ENCODE measurements around the gene TEX14.

DNA sequence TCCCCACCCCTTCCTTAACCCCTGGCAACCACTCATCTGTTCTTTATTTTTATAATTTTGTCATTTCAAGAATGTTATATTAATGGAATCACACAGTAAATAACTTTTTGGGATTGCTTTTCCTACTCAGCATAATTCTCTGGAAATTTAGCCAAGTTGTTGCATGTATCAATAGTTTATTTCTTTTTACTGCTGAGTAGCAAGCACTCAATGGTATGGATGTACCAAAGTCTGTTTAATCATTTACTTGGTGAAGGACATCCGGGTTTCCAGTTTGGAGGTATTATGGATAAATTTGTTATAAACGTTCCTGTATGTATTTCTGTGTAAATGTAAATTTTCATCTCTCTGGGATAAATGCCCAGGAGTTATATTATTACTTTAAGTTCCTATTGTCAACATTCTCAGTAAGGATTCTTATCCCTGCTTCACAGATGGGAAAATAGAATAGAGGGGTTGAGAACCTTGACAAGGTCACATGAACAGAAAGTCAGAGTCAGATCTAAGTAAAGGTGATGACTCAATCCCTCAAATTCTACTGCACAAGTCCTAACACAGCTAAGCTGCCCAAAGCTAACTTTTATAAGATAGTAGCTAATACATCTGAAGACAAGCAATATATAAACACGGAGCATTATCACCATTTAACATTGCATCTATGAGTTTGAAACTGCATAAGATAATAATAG is 115.0 kb downstream of the TEX14 start:
- TF ChIP-seq, protein P1, sequence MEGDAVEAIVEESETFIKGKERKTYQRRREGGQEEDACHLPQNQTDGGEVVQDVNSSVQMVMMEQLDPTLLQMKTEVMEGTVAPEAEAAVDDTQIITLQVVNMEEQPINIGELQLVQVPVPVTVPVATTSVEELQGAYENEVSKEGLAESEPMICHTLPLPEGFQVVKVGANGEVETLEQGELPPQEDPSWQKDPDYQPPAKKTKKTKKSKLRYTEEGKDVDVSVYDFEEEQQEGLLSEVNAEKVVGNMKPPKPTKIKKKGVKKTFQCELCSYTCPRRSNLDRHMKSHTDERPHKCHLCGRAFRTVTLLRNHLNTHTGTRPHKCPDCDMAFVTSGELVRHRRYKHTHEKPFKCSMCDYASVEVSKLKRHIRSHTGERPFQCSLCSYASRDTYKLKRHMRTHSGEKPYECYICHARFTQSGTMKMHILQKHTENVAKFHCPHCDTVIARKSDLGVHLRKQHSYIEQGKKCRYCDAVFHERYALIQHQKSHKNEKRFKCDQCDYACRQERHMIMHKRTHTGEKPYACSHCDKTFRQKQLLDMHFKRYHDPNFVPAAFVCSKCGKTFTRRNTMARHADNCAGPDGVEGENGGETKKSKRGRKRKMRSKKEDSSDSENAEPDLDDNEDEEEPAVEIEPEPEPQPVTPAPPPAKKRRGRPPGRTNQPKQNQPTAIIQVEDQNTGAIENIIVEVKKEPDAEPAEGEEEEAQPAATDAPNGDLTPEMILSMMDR (IDR thresholded peaks at IDR 0.05): no peak
- TF ChIP-seq POLR2A (IDR thresholded peaks at IDR 0.05): no peak
